WTC11 (cell line): ENCODE data around the gene RPS16. TPM values are rescaled to one million over a fixed set of nuclear protein-coding genes. Genes with fewer than 3 reads are reported as not detected.

Experiments used
- ATAC-seq: fragments of 200-7000 bp; cut with Tn5 transposase; 2 replicates; pipeline ENCODE4 v1.10.0; 2021; ENCODE audit warnings: mild to moderate bottlenecking, moderate library complexity
- CTCF ChIA-PET: fragments of 300-600 bp; sonication (Branson Sonifier 250); formaldehyde crosslinking; loops from one replicate; lab custom pipeline; 2021; ENCODE audit warnings: antibody characterized with exemption; lab: Charles Lee
- POLR2A ChIA-PET: fragments of 350-600 bp; sonication (Branson Sonifier 250); formaldehyde crosslinking; loops from one replicate; lab custom pipeline; 2021; ENCODE audit warnings: antibody characterized with exemption; lab: Charles Lee
- DNase-seq: peaks from one replicate; pipeline ENCODE4 v3.0.0; 2021; ENCODE audit warnings: low spot score
- H3K27ac Mint-ChIP-seq: 2 replicates; pipeline ENCODE4 v1.8.0; 2021; ENCODE audit warnings: mixed read lengths
- H3K27me3 Mint-ChIP-seq: 2 replicates; pipeline ENCODE4 v1.8.0; 2021; ENCODE audit warnings: low read depth, mild to moderate bottlenecking, moderate library complexity, mixed read lengths
- H3K36me3 Mint-ChIP-seq: 2 replicates; pipeline ENCODE4 v1.8.0; 2021; ENCODE audit warnings: mixed read lengths
- H3K4me1 Mint-ChIP-seq: 2 replicates; pipeline ENCODE4 v1.8.0; 2022; ENCODE audit warnings: mixed read lengths
- H3K4me3 Mint-ChIP-seq: 2 replicates; pipeline ENCODE4 v1.8.0; 2021; ENCODE audit warnings: mild to moderate bottlenecking, moderate library complexity, mixed read lengths
- H3K9me3 Mint-ChIP-seq: 2 replicates; pipeline ENCODE4 v1.8.0; 2021; ENCODE audit warnings: mixed read lengths
- ATF1 ChIP-seq: sonication (generic); formaldehyde crosslinking; IDR thresholded peaks from 2 replicates; pipeline ENCODE4 v1.8.1; 2023; ENCODE audit warnings: mild to moderate bottlenecking, moderate library complexity, missing genetic modification reagents
- ATF3 ChIP-seq: sonication (generic); formaldehyde crosslinking; conservative IDR thresholded peaks from 2 replicates; pipeline ENCODE4 v1.8.1; 2022; ENCODE audit warnings: mild to moderate bottlenecking, missing genetic modification reagents
- CTCF ChIP-seq: fragments of 200-600 bp; IDR thresholded peaks from 2 replicates; pipeline ENCODE4 v1.8.0; 2022; ENCODE audit warnings: antibody characterized with exemption
- E2F1 ChIP-seq: sonication (generic); formaldehyde crosslinking; IDR thresholded peaks from 2 replicates; pipeline ENCODE4 v1.8.0; 2022; ENCODE audit warnings: mild to moderate bottlenecking, missing genetic modification reagents
- ELF4 ChIP-seq: sonication (generic); formaldehyde crosslinking; IDR thresholded peaks from 2 replicates; pipeline ENCODE4 v1.8.1; 2022; ENCODE audit warnings: low read depth, mild to moderate bottlenecking, moderate library complexity, missing genetic modification reagents
- EMX1 ChIP-seq: fragments of 250-450 bp; sonication (Bioruptor Pico); IDR thresholded peaks from 2 replicates; pipeline ENCODE4 v1.8.0; 2021; ENCODE audit warnings: mild to moderate bottlenecking
- FOXK1 ChIP-seq: sonication (generic); formaldehyde crosslinking; IDR thresholded peaks from 2 replicates; pipeline ENCODE4 v1.8.0; 2022; ENCODE audit warnings: mild to moderate bottlenecking, moderate library complexity, missing genetic modification reagents
- GRHL2 ChIP-seq: fragments of 250-450 bp; sonication (Bioruptor Pico); IDR thresholded peaks from 2 replicates; pipeline ENCODE4 v1.8.0; 2022; ENCODE audit warnings: mild to moderate bottlenecking, moderate library complexity; ENCODE audit not compliant: insufficient replicate concordance, severe bottlenecking
- HMGA2 ChIP-seq: fragments of 250-450 bp; sonication (Bioruptor Pico); IDR thresholded peaks from 2 replicates; pipeline ENCODE4 v1.4.0; 2021; ENCODE audit warnings: mild to moderate bottlenecking, moderate library complexity
- JAZF1 ChIP-seq: fragments of 250-450 bp; sonication (Bioruptor Pico); IDR thresholded peaks from 2 replicates; pipeline ENCODE4 v1.9.0; 2021; ENCODE audit warnings: moderate library complexity, mild to moderate bottlenecking, inconsistent platforms
- KAT7 ChIP-seq: sonication (generic); formaldehyde crosslinking; IDR thresholded peaks from 2 replicates; pipeline ENCODE4 v1.8.1; 2023; ENCODE audit warnings: missing genetic modification reagents, mild to moderate bottlenecking, borderline replicate concordance
- MLX ChIP-seq: sonication (generic); formaldehyde crosslinking; IDR thresholded peaks from 2 replicates; pipeline ENCODE4 v1.8.1; 2023; ENCODE audit warnings: mild to moderate bottlenecking, missing genetic modification reagents, moderate library complexity
- MYBL2 ChIP-seq: sonication (generic); formaldehyde crosslinking; IDR thresholded peaks from 2 replicates; pipeline ENCODE4 v1.8.1; 2023; ENCODE audit warnings: mild to moderate bottlenecking, moderate library complexity, missing genetic modification reagents
- NFYB ChIP-seq: sonication (generic); formaldehyde crosslinking; conservative IDR thresholded peaks from 2 replicates; pipeline ENCODE4 v1.8.0; 2022; ENCODE audit warnings: low read depth, missing genetic modification reagents
- PREB ChIP-seq: sonication (generic); formaldehyde crosslinking; IDR thresholded peaks from 2 replicates; pipeline ENCODE4 v1.8.1; 2022; ENCODE audit warnings: mild to moderate bottlenecking, missing genetic modification reagents, moderate library complexity, borderline replicate concordance
- SMAD4 ChIP-seq: sonication (generic); formaldehyde crosslinking; IDR thresholded peaks from 2 replicates; pipeline ENCODE4 v1.8.0; 2022; ENCODE audit warnings: mild to moderate bottlenecking, missing genetic modification reagents
- SOX15 ChIP-seq: fragments of 250-450 bp; sonication (Bioruptor Pico); IDR thresholded peaks from 2 replicates; pipeline ENCODE4 v1.9.0; 2021; ENCODE audit warnings: mild to moderate bottlenecking
- TCF7 ChIP-seq: sonication (generic); formaldehyde crosslinking; IDR thresholded peaks from 2 replicates; pipeline ENCODE4 v1.8.0; 2022; ENCODE audit warnings: mild to moderate bottlenecking, low read depth, missing genetic modification reagents, moderate library complexity
- TEAD1 ChIP-seq: sonication (generic); formaldehyde crosslinking; IDR thresholded peaks from 2 replicates; pipeline ENCODE4 v1.8.0; 2022; ENCODE audit warnings: mild to moderate bottlenecking, missing genetic modification reagents
- TP53 ChIP-seq: sonication (generic); formaldehyde crosslinking; IDR thresholded peaks from 2 replicates; pipeline ENCODE4 v1.8.1; 2023; ENCODE audit warnings: mild to moderate bottlenecking, missing genetic modification reagents
- ZBTB21 ChIP-seq: sonication (generic); formaldehyde crosslinking; IDR thresholded peaks from 2 replicates; pipeline ENCODE4 v1.8.1; 2023; ENCODE audit warnings: mild to moderate bottlenecking, missing genetic modification reagents, borderline replicate concordance
- ZNF396 ChIP-seq: fragments of 250-450 bp; sonication (Bioruptor Pico); IDR thresholded peaks from 2 replicates; pipeline ENCODE4 v1.8.0; 2021; ENCODE audit warnings: mild to moderate bottlenecking, moderate library complexity, borderline replicate concordance
- ZNF423 ChIP-seq: fragments of 250-450 bp; sonication (Bioruptor Pico); IDR thresholded peaks from 2 replicates; pipeline ENCODE4 v2.1.2; 2022; ENCODE audit warnings: mild to moderate bottlenecking, moderate library complexity
- total RNA-seq: library from RNA; stranded (reverse); gene quantifications from 3 replicates; pipeline ENCODE4 v1.2.3, GENCODE V29; 2021
- TF ChIP-seq, protein P1 (sequence below): sonication (generic); formaldehyde crosslinking; IDR thresholded peaks from 2 replicates; pipeline ENCODE4 v1.8.0; 2023; ENCODE audit warnings: mild to moderate bottlenecking, missing genetic modification reagents
- TF ChIP-seq, protein P2 (sequence below): fragments of 250-450 bp; sonication (Bioruptor Pico); IDR thresholded peaks from 2 replicates; pipeline ENCODE4 v1.9.0; 2021; ENCODE audit warnings: moderate library complexity, mild to moderate bottlenecking, inconsistent platforms, borderline replicate concordance
- TF ChIP-seq, protein P3 (sequence below): sonication (generic); formaldehyde crosslinking; IDR thresholded peaks from 2 replicates; pipeline ENCODE4 v1.8.1; 2023; ENCODE audit warnings: mild to moderate bottlenecking, moderate library complexity, missing genetic modification reagents

The RPS16 gene
- total RNA-seq, 1 experiment from 2014 or later: 2,962 TPM

DNA sequence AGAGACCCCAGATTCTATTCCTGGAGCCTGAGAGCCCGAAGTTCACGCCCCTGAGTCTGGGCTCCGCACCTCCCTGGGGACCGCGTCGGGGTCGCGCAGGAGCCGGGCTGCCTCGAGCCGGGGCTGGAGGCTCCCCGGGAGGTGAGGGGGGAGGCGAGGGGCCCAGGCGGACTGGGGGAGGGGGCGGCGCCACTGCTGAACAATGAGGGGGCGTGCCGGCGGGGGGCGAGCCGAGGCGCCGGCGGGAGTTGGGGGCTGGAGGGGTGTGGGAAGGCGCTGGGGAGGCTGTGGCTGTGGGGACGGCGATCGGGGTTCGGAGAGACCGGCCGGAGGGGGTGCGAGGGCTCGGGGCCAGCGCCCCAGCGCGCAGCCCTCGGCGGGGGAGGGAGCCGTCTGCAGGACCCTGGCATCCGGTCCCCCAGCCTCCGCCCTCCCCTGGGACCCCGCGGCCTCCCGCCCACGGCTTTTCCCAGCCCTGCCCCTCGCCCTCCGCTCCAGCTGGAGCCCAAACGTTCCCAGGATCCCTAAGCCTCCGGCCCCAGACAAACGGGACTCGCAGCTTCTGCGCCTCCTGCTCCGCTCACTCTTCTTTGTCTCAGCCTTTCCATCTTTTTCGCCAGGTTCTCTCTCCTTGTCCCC is 22.4 kb downstream of the RPS16 start (continued):
- TF ChIP-seq CTCF (no peak), ELF4 (no peak), TP53 (no peak), TCF7 (CRISPR knock-in tag) (no peak), NFYB (no peak), MLX (no peak), SMAD4 (CRISPR knock-in tag) (no peak), GRHL2 (no peak), ATF1 (CRISPR knock-in tag) (no peak), EMX1 (CRISPR knock-in tag) (no peak), MYBL2 (CRISPR knock-in tag) (no peak), SOX15 (no peak), ZBTB21 (CRISPR knock-in tag) (no peak), FOXK1 (CRISPR knock-in tag) (no peak)
- TF ChIP-seq, protein P1, sequence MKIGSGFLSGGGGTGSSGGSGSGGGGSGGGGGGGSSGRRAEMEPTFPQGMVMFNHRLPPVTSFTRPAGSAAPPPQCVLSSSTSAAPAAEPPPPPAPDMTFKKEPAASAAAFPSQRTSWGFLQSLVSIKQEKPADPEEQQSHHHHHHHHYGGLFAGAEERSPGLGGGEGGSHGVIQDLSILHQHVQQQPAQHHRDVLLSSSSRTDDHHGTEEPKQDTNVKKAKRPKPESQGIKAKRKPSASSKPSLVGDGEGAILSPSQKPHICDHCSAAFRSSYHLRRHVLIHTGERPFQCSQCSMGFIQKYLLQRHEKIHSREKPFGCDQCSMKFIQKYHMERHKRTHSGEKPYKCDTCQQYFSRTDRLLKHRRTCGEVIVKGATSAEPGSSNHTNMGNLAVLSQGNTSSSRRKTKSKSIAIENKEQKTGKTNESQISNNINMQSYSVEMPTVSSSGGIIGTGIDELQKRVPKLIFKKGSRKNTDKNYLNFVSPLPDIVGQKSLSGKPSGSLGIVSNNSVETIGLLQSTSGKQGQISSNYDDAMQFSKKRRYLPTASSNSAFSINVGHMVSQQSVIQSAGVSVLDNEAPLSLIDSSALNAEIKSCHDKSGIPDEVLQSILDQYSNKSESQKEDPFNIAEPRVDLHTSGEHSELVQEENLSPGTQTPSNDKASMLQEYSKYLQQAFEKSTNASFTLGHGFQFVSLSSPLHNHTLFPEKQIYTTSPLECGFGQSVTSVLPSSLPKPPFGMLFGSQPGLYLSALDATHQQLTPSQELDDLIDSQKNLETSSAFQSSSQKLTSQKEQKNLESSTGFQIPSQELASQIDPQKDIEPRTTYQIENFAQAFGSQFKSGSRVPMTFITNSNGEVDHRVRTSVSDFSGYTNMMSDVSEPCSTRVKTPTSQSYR (CRISPR knock-in tag): no peak
- TF ChIP-seq, protein P2, sequence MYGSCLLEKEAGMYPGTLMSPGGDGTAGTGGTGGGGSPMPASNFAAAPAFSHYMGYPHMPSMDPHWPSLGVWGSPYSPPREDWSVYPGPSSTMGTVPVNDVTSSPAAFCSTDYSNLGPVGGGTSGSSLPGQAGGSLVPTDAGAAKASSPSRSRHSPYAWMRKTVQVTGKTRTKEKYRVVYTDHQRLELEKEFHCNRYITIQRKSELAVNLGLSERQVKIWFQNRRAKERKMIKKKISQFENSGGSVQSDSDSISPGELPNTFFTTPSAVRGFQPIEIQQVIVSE (CRISPR knock-in tag): no peak
- TF ChIP-seq, all 79 proteins: peak for 4

- Mint-ChIP-seq H3K4me1 (peaks cover 45% of the 10 kb centered on the region), H3K4me3 (peak overlapping the region; percentile 99), H3K9me3 (no peaks in the 10 kb centered on the region), H3K36me3 (peaks cover 11% of the 10 kb centered on the region), H3K27ac (peak overlapping the region; percentile 65; the same call in 1 of the 2 replicates), H3K27me3 (no peaks in the 10 kb centered on the region)
- ChIA-PET CTCF (interaction anchor here (0.9 to 2.3 kb wide), 9 partner anchors 11 to 119 kb away, joined by 3 to 43 read pairs (median 10); partner anchors contain the start of genes EID2B, MED29, PAF1 and RPS16), POLR2A (interaction anchor here (1.5 to 2.3 kb wide), 4 partner anchors 15 to 23 kb away, joined by 5 to 11 read pairs (median 8); partner anchors contain the start of genes MED29, PAF1 and RPS16)
- DNase-seq: no peak
- ATAC-seq: no peak; the same call in 1 of the 2 replicates
- TF ChIP-seq GRHL2 (no peak), E2F1 (no peak), MYBL2 (CRISPR knock-in tag) (0 out of 2 replicates have a peak, but pooled peaks have one; percentile 47), PREB (CRISPR knock-in tag) (no peak), ATF3 (no peak), EMX1 (CRISPR knock-in tag) (no peak), SMAD4 (CRISPR knock-in tag) (no peak), KAT7 (CRISPR knock-in tag) (no peak), ZNF396 (CRISPR knock-in tag) (no peak), ELF4 (no peak), JAZF1 (CRISPR knock-in tag) (no peak), TEAD1 (CRISPR knock-in tag) (no peak), ZNF423 (CRISPR knock-in tag) (0 out of 2 replicates have a peak, but pooled peaks have one; percentile 22), HMGA2 (no peak)
- TF ChIP-seq, protein P3, sequence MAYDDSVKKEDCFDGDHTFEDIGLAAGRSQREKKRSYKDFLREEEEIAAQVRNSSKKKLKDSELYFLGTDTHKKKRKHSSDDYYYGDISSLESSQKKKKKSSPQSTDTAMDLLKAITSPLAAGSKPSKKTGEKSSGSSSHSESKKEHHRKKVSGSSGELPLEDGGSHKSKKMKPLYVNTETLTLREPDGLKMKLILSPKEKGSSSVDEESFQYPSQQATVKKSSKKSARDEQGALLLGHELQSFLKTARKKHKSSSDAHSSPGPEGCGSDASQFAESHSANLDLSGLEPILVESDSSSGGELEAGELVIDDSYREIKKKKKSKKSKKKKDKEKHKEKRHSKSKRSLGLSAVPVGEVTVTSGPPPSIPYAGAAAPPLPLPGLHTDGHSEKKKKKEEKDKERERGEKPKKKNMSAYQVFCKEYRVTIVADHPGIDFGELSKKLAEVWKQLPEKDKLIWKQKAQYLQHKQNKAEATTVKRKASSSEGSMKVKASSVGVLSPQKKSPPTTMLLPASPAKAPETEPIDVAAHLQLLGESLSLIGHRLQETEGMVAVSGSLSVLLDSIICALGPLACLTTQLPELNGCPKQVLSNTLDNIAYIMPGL (CRISPR knock-in tag): peak; percentile 25; the same call in 1 of the 2 replicates
Observed at GRCh38 chr19:39412867-39413271, 22.9 kb downstream of the RPS16 start.
